Fibroblast of skin of right biceps (primary cell): Measurements from ENCODE around the gene ZNF12.
"Not testable (repeated sequence)": the region's sequence is repeated elsewhere in the genome, so short reads cannot be mapped to it uniquely, and the experiment has no call there.

Experiments
- DNase-seq: peaks from one replicate; pipeline ENCODE4 v3.0.0-alpha.2; 2013

The ZNF12 gene

DNA sequence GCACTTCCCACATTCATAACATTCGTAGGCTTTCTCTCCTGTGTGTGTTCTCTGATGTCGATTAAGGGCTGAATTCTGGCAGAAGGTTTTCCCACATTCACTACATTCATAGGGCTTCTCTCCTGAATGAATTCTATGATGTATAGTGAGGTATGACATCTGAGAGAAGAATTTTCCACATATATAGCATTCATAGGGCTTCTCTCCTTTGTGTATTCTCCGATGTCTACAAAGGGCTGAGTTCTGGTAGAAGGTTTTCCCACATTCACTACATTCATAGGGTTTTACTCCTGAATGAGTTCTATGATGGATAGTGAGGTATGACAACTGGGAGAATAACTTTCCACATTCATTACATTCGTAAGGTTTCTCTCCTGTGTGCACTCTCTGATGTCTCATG is 15.6 kb downstream of the ZNF12 start:
- DNase-seq: no peak

- DNase-seq: no peak
Observed at GRCh38 chr7:6680146-6680545, 26.6 kb downstream of the ZNF12 start.

GRCh38 chr7:6675807-6676405 is 30.8 kb downstream of the ZNF12 start:
- no peak for DNase-seq

DNA sequence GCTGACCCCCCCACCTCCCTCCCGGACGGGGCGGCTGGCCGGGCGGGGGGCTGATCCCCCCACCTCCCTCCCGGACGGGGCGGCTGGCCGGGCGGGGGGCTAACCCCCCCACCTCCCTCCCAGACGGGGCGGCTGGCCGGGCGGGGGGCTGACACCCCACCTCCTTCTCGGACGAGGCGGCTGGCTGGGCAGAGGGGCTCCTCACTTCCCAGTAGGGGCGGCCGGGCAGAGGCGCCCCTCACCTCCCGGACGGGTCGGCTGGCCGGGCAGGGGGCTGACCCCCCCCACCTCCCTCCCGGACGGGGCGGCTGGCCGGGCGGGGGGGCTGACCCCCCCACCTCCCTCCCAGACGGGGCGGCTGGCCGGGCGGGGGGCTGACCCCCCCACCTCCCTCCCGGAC is 35.9 kb downstream of the ZNF12 start:
- DNase-seq: not testable (repeated sequence)

GRCh38 chr7:6658618-6659345 is 48.0 kb downstream of the ZNF12 start:
- peak; percentile 14 for DNase-seq

GRCh38 chr7:6656413-6656812 is 50.3 kb downstream of the ZNF12 start:
- DNase-seq: no peak

DNA sequence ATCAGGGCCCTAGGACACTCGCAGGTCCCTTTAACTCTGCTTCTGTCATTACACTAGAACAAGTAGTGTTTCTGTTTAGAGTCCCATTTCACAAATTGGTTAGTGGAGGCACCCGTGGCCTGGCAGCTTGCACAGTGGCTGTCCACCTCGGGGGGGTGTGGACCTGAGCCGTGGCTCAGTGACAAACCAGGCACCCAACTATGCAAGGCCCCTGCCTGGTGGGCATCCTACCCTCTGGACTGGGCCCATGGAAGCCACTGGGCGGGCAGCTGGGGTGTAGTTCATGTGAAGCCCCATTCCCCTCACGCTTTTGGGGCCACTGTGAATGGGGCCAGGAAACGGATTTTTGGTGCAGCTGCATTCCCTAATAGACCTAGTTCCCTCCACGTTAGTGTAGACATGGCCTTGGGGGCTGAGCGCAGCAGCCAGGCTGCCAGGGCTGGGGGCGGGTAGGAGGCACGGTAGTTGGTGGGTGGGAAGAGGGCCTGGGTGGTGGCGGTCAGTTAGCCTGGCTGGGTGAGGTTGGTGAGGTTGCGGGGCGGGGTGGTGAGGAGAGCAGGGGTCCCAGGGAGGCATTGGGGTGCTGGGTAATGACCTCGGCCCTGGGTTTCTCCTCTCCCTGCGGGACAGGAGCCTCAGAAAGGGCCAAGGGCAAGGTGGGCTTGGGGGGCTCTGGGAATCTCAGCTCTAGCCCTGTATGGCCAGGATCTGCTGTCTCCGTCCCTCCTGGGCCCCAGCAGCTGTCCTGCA is 50.9 kb downstream of the ZNF12 start:
- no peak for DNase-seq

DNA sequence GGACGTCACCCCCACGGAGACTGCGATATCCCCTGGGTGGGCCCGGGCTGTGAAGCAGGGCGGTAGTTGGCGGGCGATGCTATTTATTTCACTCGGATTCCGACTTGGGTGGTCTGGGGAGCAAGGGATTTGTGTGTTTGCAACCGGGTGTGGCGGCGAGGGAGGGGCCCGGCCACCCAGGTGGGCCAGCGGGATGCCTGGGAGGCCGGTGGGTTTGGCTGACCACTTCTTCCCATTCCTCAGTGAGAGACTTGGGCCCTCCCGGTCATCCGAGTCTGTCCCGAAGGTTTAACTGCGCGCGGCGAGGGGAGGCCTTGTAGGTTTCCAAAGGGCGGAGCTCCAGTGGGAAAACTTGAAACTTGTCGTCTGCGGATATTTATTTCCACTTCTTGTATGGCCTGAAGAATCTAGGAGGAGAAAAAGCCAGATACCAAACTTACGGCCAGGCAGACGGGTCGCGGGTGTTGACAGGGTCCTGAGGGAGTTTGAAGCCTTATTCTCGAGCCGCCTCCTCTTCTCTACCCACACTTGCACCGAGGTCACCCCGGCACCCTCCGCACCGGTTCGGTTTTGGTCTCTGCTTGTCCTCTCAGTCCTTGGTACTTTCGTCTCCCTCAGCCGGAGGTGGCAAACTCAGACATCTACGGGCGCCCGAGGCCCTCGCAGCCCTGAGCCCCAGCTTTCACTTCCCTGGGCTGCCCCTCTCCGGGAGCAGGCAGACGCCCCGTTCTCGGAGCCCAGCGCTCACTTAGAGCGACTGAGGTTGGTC is 51.7 kb downstream of the ZNF12 start:
- no peak for DNase-seq

GRCh38 chr7:6654113-6654841 is 52.5 kb downstream of the ZNF12 start:
- no peak for DNase-seq

- no peak for DNase-seq
Observed at GRCh38 chr7:6653071-6654003, 53.4 kb downstream of the ZNF12 start.

GRCh38 chr7:6652446-6653011 is 54.2 kb downstream of the ZNF12 start:
- no peak for DNase-seq

- no peak for DNase-seq
Observed at GRCh38 chr7:6651851-6652445, 54.8 kb downstream of the ZNF12 start.

- no peak for DNase-seq
Observed at GRCh38 chr7:6650521-6651011, 56.2 kb downstream of the ZNF12 start.

DNA sequence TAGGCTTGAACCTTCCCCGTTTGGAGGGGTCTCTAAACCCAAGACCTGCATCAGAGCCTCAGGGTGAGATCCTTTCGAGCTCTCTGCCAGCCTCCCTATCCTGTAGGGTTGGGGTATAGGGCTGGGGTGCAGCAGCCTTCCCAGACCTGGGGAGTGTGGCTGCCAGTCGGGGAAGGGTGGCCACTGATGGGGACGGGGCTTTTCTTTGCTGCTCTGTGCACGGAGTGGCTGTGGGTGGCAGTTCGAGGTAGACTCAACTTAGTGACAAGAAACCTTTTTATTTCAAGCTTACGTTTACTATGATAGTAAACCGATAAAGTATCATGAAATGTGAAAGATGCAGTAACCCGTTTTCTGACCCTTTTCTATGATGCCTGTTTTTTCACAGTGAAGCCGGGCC is 56.7 kb downstream of the ZNF12 start:
- no peak for DNase-seq

- DNase-seq: no peak
Observed at GRCh38 chr7:6649241-6649961, 57.3 kb downstream of the ZNF12 start.

DNA sequence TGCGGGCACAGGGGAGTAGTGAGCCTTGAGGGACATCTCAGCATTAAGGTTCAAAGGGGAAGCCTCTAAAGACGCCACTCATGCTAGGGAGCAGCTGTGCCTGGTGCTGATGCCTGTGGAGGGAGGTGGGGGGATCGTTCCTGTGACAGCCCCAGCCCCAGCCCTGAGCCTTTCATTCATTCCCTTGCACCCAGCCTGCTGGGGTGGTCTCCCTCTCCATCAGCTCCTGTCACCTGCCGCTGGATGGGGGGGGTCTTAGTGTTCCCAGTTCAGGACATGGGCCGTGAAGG is 58.0 kb downstream of the ZNF12 start:
- no peak for DNase-seq

- no peak for DNase-seq
Observed at GRCh38 chr7:6648066-6648814, 58.5 kb downstream of the ZNF12 start.

DNA sequence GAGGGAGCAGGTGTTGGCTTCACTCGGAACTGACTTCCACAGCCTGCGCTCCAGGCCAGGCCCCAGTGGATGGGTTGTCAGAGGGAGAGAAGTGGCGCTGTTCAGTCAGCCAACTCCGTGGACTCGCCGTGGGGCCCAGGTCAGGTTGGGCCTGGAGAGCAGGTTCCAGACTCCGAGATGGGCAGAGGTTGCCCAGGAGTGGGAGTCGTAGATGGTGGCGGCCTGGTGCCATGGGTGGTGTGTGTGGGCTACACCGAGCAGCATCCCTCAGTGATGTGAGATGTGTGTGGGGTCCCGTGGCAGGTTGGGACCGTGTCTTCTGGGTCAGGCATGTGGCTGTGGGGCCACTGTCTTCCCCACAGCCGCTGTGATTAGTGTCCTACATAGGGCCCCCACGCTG is 59.2 kb downstream of the ZNF12 start:
- DNase-seq: no peak

GRCh38 chr7:6647080-6647479 is 59.7 kb downstream of the ZNF12 start:
- DNase-seq: no peak
